SW480 (cell line): ENCODE data around the gene COMMD9.
A peak's percentile ranks its signal among the peaks of the same experiment; 100 is the strongest.

Experiments used
- DNase-seq: peaks from one replicate; pipeline ENCODE4 v3.0.0-alpha.2; 2016; ENCODE audit warnings: low spot score

COMMD9 gene

DNA sequence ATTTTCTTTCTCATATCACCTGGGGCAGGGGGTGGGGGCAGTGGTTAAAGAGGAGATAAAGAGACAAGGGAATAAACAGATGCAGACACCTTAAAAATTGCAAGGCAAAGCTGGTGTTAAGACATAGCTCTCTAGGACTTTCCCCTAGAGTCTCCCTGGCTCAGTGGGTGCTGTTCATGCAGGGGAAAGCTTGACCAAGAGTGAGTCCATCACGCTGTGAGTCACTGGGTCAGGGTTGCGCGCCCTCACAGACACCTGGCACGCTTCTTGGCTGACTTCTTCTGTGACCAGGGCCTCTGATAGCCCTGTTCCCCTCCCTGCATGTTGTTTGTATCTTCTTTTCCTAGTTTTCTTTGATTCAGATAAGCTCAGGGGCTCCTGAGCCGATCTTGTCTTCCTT is 31.9 kb downstream of the COMMD9 start:
- DNase-seq, result no peak

DNA sequence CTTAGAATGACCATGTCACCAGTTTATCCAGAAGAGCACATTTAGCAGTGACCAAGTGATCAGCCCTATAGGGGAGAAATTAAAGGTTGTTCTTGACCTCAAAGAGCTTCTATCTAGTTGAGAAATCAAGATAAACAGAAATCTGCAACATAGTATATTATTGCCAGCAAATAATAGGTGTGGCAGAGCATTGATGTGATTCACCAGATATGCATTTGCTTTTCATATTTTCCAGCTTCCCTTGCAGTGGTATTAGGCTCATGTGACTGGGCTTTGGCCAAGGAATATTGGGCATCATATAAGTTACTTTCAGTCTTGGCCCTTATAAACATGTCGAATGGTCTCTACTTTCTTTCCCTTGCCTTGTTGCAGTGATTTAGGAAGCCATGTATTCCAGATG is 34.5 kb downstream of the COMMD9 start:
- DNase-seq, result peak; percentile 41

DNA sequence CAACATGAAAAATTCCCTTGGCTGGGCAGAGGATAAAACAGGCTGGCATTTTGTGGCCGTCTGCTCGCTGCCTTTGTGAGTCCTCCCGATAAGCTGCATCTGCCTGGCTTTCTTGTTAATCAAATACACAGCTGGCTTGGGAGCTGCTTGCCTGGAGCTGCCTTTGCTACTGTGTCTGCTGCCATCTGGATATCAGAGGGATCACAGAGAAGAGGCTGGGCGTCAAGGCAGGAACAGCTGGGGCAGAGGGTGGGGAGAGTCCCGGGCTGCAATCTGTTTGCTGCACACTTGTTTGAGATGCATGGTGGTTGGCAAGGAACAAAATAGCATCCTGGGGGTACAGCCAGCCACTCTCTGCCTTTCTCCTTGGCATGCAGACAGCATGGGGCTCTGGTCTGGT is 36.0 kb downstream of the COMMD9 start:
- DNase-seq, result no peak

DNA sequence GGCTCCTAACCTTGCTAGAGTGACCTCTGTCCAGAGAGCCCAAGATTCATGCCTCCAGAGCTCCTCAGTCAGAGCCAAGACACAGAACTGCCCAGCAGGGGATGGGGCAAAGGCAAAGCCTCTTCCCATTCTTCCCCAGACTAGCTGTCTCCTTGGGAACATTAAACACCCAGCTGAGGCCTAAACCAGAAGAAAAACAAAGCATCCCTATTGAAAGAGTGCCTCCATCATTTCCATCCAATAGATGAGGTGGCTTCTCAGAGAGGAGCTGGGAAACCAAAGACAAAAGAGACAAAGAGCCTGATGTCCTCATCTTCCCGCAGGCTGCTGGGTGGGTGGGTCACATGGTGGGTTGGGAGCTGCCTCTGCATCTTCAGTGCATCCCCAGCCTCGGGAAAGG is 37.4 kb downstream of the COMMD9 start:
- no peak for DNase-seq

DNA sequence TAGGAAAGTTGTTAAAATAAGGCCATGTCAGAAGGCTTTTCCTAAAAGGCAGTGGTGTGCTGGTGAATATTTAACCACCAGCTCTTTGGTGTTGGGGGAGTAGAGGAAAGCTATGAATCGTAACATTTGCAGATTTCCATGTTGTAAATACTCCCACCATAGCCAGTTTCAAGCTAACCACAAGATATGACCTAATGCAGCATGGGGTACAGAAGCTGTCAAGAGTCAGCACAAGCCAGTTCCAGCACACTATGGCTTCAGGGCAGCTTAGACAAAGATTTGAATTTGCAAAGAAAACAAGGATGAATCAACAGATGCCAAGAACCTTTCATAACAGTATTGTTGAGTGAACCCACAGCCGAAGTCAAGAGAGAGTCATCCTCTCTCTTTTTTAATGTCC is 40.0 kb downstream of the COMMD9 start:
- no peak for DNase-seq

- no peak for DNase-seq
These were observed 40.8 kb downstream of the COMMD9 start for GRCh38 chr11:36248436-36248835.

DNA sequence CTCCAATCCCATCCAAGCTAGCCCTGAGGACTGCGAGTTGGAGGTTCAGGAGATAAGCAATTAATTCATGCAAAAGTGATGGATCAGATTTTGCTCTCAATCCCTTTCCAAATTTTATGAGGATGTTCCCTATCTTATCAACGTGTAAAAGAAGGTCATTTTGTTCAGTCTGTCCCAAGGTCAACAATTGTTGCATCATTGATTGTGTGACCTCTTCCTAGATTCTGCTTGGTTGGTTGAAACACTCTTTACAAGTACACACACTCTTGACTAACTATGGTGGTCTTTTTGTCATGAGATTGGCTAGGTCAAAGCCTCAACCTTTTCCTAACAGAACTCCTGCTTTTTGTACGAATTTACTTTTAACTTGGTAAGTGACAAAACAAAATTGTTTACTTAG is 41.7 kb downstream of the COMMD9 start:
- DNase-seq, result no peak

DNA sequence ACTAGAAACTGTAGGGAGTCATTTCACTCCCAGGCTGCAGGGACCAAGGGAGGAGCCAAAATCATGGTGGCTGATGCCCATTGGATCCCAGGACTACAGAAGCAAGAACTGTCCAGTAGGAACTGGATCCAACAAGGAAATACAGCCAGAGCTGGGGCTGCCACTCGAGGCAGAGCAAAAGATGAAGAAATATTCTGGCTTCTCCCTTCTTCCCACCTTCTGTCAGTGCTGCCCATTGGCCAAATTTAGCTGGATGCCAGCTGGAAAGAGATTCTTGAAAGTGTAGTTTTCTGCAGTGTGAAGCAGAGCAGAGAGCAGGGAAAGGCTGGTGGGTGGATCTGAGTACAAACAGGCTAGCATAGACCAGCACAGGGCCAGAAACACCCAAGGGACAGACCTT is 45.6 kb downstream of the COMMD9 start:
- DNase-seq, result no peak

DNA sequence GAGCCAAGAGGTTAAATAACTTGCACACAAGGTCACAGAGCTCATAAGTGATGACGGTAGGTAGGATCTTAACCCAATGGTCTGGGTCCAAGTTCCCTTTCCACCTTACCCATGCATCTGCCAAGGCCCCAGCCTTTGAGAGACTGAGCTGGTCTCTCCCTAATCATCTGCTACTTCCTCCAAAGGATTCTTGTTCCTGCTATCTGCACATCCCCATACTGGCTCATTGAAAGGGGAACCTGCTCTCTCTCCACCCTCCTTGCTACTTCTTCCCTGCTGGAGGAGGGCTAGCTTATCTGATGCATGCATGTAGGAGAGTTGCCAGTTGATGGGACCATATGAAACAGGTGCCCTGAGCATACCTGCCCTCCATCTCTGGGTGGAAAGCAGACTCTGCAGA is 47.7 kb downstream of the COMMD9 start:
- no peak for DNase-seq

DNA sequence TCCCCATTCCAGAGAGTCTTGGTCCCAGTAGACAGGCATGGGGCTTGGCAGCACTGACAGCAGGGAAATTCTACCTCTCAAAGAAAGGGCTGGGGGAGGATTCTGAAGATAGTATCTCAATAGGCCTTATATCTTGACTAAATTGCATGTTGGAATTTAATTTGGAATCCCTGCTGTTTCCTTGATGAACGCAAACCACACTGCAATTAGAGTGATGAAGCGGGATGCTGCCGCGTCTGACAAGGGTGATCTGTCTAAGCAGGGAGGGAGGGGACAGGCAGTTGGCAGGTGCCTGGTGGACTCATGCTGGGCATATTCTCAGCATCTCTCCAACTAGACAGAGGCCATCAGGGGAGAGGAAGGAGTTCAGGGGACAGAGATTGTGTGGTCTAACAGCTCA is 48.4 kb downstream of the COMMD9 start:
- no peak for DNase-seq

- no peak for DNase-seq
These were observed 49.1 kb downstream of the COMMD9 start for GRCh38 chr11:36240173-36240572.

DNA sequence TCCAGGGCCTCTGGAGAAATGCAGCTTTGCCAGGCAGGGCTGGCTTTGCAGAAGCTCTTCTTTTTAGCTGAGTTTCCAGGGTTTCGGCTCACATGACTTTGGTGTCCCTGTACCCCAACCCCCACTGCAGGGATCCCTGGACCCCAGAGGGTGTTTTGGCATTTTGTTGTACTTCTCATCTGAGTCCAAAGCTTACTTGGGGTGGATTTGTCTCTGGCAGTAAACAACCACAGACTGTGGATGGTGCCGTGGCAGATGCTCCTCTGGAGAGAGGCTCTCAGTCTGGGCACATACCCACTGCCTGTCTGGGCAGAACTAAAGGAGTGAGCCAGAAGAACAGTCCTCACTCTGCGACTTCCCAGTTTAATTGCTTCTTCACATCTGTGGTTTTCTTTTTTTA is 49.6 kb downstream of the COMMD9 start:
- no peak for DNase-seq

GRCh38 chr11:36238881-36239280 is 50.3 kb downstream of the COMMD9 start:
- DNase-seq, result no peak

GRCh38 chr11:36238036-36238631 is 51.1 kb downstream of the COMMD9 start:
- no peak for DNase-seq

- no peak for DNase-seq
These were observed 51.8 kb downstream of the COMMD9 start for GRCh38 chr11:36237391-36237790.

- no peak for DNase-seq
These were observed 53.5 kb downstream of the COMMD9 start for GRCh38 chr11:36235750-36236149.

DNA sequence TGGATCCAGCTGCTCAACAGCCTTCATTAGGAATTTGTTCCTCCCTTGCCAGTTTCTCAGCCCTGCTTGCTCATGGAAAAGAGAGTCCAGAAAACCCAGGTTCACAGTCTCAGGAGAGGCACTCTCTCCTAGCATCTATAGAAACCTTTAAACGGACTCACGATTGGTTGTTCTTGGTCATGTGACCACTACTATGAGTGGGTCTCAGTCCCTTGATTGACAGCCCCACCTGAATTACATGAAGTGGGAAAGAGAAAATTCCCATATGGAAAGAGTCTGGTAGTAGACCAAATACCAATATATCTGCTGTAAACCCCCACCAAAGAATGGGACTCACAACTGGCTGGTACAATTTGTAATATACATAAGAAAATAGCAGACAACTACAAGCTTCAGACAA is 54.4 kb downstream of the COMMD9 start:
- DNase-seq, result no peak

DNA sequence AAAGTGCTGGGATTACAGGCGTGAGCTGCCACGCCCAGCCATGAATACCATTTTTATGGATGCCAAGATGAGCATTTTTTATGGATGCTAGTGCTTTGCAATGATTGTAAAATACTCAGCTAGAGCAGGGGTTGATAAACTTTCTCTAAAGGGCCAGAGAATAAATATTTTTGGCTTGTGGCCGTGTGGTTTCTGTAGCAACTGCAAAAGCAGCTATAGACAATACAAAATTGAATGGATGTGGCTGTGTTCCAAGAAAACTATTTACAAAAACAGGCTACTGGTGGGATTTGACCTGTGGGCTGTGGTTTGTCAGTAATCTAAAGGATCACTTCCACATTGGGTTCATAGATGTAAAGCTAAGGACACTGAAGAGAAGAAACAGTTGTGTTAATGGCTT is 56.0 kb downstream of the COMMD9 start:
- no peak for DNase-seq

- no peak for DNase-seq
These were observed 58.2 kb downstream of the COMMD9 start for GRCh38 chr11:36230779-36231699.

DNA sequence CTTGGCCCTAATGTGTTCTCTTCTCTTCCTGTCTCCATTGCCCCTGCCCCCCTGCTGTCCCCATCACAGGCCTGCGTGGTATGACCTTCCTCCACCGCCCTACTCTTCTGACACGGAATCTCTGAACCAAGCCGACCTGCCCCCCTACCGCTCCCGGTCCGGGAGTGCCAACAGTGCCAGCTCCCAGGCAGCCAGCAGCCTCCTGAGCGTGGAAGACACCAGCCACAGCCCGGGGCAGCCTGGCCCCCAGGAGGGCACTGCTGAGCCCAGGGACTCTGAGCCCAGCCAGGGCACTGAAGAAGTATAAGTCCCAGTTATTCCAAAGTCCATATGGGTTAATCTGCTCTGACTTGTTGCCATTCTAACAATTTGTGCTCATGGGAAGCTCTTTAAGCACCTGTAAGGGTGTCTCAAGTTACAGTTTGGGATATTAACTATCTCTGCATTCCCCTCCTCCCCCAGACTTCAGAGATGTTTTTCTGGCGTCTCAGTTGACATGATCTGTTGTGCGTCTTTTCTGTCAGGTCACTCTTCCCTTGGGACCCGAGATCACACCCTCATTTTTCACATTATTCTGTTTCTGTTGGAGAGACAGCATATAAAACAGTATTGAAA is 60.0 kb downstream of the COMMD9 start:
- no peak for DNase-seq

- no peak for DNase-seq
These were observed 60.5 kb downstream of the COMMD9 start for GRCh38 chr11:36228689-36229088.

DNA sequence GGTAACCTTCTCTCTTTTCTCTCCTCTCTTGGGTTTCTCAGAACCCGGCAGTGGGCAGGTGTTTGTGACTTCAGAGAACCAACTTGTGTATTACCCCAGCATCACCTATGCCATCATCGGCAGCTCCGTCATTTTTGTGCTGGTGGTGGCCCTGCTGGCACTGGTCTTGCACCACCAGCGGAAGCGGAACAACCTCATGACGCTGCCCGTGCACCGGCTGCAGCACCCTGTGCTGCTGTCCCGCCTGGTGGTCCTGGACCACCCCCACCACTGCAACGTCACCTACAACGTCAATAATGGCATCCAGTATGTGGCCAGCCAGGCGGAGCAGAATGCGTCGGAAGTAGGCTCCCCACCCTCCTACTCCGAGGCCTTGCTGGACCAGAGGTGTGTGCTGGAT is 62.2 kb downstream of the COMMD9 start:
- DNase-seq, result no peak

- no peak for DNase-seq
These were observed 64.9 kb downstream of the COMMD9 start for GRCh38 chr11:36224209-36224882.
